Fibroblast of pulmonary artery (primary cell): ENCODE data around the gene TAF4B.

Experiments used
- DNase-seq: peaks from one replicate; pipeline ENCODE4 v3.0.0-alpha.2; 2010; ENCODE audit warnings: low read depth
- H3K4me3 ChIP-seq: replicated peaks from 2 replicates; pipeline ENCODE4 v1.5.1; 2011; ENCODE audit warnings: low read depth, mild to moderate bottlenecking, control low read depth, low read length, moderate library complexity
- CTCF ChIP-seq: IDR thresholded peaks from 2 replicates; pipeline ENCODE4 v1.5.1; 2011; ENCODE audit warnings: mild to moderate bottlenecking, control low read depth, low read length, inconsistent platforms; ENCODE audit errors: missing control alignments

TAF4B gene

GRCh38 chr18:26262156-26262555 is 35.9 kb downstream of the TAF4B start:
- no peak for TF ChIP-seq CTCF
- no peak overlapping the region for H3K4me3 ChIP-seq
- DNase-seq: no peak

- no peak for DNase-seq
- TF ChIP-seq CTCF: no peak
- no peak overlapping the region for H3K4me3 ChIP-seq
Observed at GRCh38 chr18:26267357-26267930, 41.2 kb downstream of the TAF4B start.

- no peak overlapping the region for H3K4me3 ChIP-seq
- no peak for TF ChIP-seq CTCF
- DNase-seq: no peak
Observed at GRCh38 chr18:26268454-26268853, 42.2 kb downstream of the TAF4B start.

- DNase-seq: no peak
- no peak overlapping the region for H3K4me3 ChIP-seq
- TF ChIP-seq CTCF: no peak
Observed at GRCh38 chr18:26271917-26272549, 45.8 kb downstream of the TAF4B start.

- H3K4me3 ChIP-seq: no peak overlapping the region
- TF ChIP-seq CTCF: no peak
- no peak for DNase-seq
Observed at GRCh38 chr18:26277374-26277773, 51.1 kb downstream of the TAF4B start.

- no peak for DNase-seq
- TF ChIP-seq CTCF: no peak
- no peak overlapping the region for H3K4me3 ChIP-seq
Observed at GRCh38 chr18:26279428-26279827, 53.2 kb downstream of the TAF4B start.

- no peak overlapping the region for H3K4me3 ChIP-seq
- no peak for DNase-seq
- TF ChIP-seq CTCF: no peak
Observed at GRCh38 chr18:26286008-26286407, 59.8 kb downstream of the TAF4B start.
